Panc1 (cell line): ENCODE data around the gene TMEM236. TPM values are rescaled to one million over a fixed set of nuclear protein-coding genes. Genes with fewer than 3 reads are reported as not detected.

ENCODE experiments used
- ATAC-seq: fragments of 200-7000 bp; cut with Tn5 transposase; 2 replicates; pipeline ENCODE4 v1.9.1; 2020; ENCODE audit warnings: mild to moderate bottlenecking, moderate library complexity
- BruUV-seq: library from RNA; stranded (reverse); fragments of 400-500 nt; replicated peaks from 2 replicates; lab custom pipeline; 2021; lab: Mats Ljungman, UMichigan
- CTCF ChIA-PET: fragments of 300-600 bp; sonication (Branson Sonifier 250); formaldehyde crosslinking; loops from one replicate; lab custom pipeline; 2022; ENCODE audit warnings: antibody characterized with exemption; lab: Charles Lee
- POLR2A ChIA-PET: fragments of 300-600 bp; sonication (Branson Sonifier 250); formaldehyde crosslinking; loops from one replicate; lab custom pipeline; 2022; ENCODE audit warnings: antibody characterized with exemption; lab: Charles Lee
- DNase-seq: peaks from one replicate; pipeline ENCODE4 v3.0.0-alpha.2; 2010; ENCODE audit warnings: low read depth, low spot score
- H3K27ac ChIP-seq: 2 replicates; pipeline ENCODE4 v1.5.1; 2011; ENCODE audit warnings: mild to moderate bottlenecking, low read length, inconsistent platforms
- H3K27me3 ChIP-seq: fragments of 200-500 bp; sonication (Bioruptor generic); 2 replicates; pipeline ENCODE4 v1.6.0; 2014; ENCODE audit warnings: low read length, inconsistent platforms; ENCODE audit not compliant: control insufficient read depth, insufficient read depth
- H3K36me3 ChIP-seq: fragments of 200-500 bp; sonication (Bioruptor generic); 2 replicates; pipeline ENCODE4 v1.5.1; 2014; ENCODE audit warnings: inconsistent platforms, mild to moderate bottlenecking, low read length, moderate library complexity; ENCODE audit not compliant: control insufficient read depth, insufficient read depth
- H3K4me1 ChIP-seq: 2 replicates; pipeline ENCODE4 v1.5.1; 2011; ENCODE audit warnings: inconsistent platforms, mild to moderate bottlenecking, low read length, moderate library complexity; ENCODE audit not compliant: control insufficient read depth, insufficient read depth
- H3K4me3 ChIP-seq, 2 experiments: 2 replicates each; pipeline ENCODE4 v1.5.1; 2011 to 2012; ENCODE audit warnings: low read depth in 2 of 2, low read length in 2 of 2, mild to moderate bottlenecking in 2 of 2, inconsistent platforms in 1 of 2, moderate library complexity in 1 of 2
- H3K9me3 ChIP-seq: fragments of 200-500 bp; sonication (Bioruptor generic); 2 replicates; pipeline ENCODE4 v1.5.1; 2014; ENCODE audit warnings: low read depth, mild to moderate bottlenecking, inconsistent platforms, low read length, moderate library complexity; ENCODE audit not compliant: control insufficient read depth, insufficient read depth
- POLR2AphosphoS5 ChIP-seq: IDR thresholded peaks from 2 replicates; pipeline ENCODE4 v1.6.1; 2012; ENCODE audit warnings: mild to moderate bottlenecking, low read depth, low read length, moderate library complexity
- SIN3A ChIP-seq: IDR thresholded peaks from 2 replicates; pipeline ENCODE4 v1.6.1; 2012; ENCODE audit warnings: low read depth, mild to moderate bottlenecking, low read length, moderate library complexity, borderline replicate concordance; ENCODE audit not compliant: insufficient read depth
- TCF7L2 ChIP-seq: IDR thresholded peaks from 2 replicates; pipeline ENCODE4 v1.6.1; 2011; ENCODE audit warnings: mild to moderate bottlenecking, low read depth, low read length, inconsistent platforms
- in situ Hi-C: cut with HindIII; loops from 2 replicates; pipeline ENCODE4 v1.10.0; 2016; ENCODE audit warnings: low sequenced_read_pairs, low pct_unique_long_range_greater_than_20kb
- intact Hi-C: fragments of 100-400 bp; cut with micrococcal nuclease; formaldehyde crosslinking; loops from one replicate; pipeline ENCODE4 v1.10.0; 2022; ENCODE audit not compliant: unreplicated experiment
- total RNA-seq: library from RNA; stranded (reverse); gene quantifications from one replicate; pipeline ENCODE4 v1.2.1, GENCODE V29; 2021; ENCODE audit not compliant: unreplicated experiment
- TF ChIP-seq, protein P1 (sequence below): fragments of 450-650 bp; IDR thresholded peaks from 2 replicates; pipeline ENCODE4 v1.5.1; 2017; ENCODE audit warnings: mild to moderate bottlenecking
- TF ChIP-seq, protein P2 (sequence below), 2 experiments: IDR thresholded peaks; 2 replicates each; pipeline ENCODE4 v1.6.1; 2011 to 2012; ENCODE audit warnings: low read depth in 2 of 2, control low read depth in 1 of 2, low read length in 1 of 2, mild to moderate bottlenecking in 1 of 2, moderate library complexity in 1 of 2; ENCODE audit not compliant: insufficient read depth in 1 of 2

The TMEM236 gene
- total RNA-seq, 1 experiment from 2014 or later: 0.05 TPM

DNA sequence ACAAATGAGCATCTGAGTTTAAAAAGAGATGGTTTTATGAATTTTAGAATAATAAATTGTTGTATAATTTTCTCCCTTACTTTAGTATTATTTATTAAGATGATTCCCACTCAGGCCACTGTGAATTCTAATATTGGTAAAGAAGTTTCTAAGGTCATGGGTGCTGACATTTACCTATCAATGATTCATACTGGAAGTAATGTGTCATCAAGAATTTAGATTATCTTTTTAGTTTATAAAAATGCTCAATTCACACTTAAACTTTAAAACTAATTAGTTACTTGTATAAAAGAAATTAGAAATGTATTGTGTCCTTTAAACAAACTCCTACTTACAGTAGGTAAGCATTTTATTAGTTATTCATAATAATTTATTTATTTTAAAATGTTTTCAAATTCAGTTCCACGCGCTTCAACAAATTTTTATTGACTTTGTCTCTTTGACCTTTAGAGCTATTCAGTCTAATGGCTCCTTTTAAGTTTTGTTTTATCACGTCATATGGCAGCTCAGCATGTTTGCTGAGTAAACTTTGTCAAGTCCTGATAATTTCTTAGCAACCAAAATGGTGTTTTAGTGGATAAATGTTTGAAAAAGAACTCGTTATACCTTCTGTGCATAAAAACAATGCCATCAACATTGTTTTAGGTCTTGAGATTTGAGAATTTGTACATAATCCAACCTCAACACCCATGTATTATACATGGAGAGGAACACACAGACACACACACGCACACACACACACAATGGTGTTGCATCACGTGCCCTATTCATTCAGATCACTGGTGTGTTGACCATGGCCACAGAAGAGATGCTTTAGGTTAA lies 42.0 kb downstream of the TMEM236 start:
- Histone ChIP-seq H3K27me3 (no peaks in the 10 kb centered on the region), H3K4me3 (no peak overlapping the region), H3K27ac (no peak overlapping the region), H3K4me1 (peaks cover 8% of the 10 kb centered on the region), H3K9me3 (no peaks in the 10 kb centered on the region), H3K36me3 (no peaks in the 10 kb centered on the region)
- TF ChIP-seq TCF7L2 (no peak), SIN3A (no peak), POLR2AphosphoS5 (no peak)
- TF ChIP-seq, protein P1, sequence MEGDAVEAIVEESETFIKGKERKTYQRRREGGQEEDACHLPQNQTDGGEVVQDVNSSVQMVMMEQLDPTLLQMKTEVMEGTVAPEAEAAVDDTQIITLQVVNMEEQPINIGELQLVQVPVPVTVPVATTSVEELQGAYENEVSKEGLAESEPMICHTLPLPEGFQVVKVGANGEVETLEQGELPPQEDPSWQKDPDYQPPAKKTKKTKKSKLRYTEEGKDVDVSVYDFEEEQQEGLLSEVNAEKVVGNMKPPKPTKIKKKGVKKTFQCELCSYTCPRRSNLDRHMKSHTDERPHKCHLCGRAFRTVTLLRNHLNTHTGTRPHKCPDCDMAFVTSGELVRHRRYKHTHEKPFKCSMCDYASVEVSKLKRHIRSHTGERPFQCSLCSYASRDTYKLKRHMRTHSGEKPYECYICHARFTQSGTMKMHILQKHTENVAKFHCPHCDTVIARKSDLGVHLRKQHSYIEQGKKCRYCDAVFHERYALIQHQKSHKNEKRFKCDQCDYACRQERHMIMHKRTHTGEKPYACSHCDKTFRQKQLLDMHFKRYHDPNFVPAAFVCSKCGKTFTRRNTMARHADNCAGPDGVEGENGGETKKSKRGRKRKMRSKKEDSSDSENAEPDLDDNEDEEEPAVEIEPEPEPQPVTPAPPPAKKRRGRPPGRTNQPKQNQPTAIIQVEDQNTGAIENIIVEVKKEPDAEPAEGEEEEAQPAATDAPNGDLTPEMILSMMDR: no peak
- TF ChIP-seq, protein P2, sequence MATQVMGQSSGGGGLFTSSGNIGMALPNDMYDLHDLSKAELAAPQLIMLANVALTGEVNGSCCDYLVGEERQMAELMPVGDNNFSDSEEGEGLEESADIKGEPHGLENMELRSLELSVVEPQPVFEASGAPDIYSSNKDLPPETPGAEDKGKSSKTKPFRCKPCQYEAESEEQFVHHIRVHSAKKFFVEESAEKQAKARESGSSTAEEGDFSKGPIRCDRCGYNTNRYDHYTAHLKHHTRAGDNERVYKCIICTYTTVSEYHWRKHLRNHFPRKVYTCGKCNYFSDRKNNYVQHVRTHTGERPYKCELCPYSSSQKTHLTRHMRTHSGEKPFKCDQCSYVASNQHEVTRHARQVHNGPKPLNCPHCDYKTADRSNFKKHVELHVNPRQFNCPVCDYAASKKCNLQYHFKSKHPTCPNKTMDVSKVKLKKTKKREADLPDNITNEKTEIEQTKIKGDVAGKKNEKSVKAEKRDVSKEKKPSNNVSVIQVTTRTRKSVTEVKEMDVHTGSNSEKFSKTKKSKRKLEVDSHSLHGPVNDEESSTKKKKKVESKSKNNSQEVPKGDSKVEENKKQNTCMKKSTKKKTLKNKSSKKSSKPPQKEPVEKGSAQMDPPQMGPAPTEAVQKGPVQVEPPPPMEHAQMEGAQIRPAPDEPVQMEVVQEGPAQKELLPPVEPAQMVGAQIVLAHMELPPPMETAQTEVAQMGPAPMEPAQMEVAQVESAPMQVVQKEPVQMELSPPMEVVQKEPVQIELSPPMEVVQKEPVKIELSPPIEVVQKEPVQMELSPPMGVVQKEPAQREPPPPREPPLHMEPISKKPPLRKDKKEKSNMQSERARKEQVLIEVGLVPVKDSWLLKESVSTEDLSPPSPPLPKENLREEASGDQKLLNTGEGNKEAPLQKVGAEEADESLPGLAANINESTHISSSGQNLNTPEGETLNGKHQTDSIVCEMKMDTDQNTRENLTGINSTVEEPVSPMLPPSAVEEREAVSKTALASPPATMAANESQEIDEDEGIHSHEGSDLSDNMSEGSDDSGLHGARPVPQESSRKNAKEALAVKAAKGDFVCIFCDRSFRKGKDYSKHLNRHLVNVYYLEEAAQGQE (IDR thresholded peaks at IDR 0.05; ENCODE audit: insufficient read depth in 1 of 2, low read depth in 2 of 2, low read length in 1 of 2): no peak
- no TSS peak for BruUV-seq
- no peak for DNase-seq
- intact Hi-C loops (no loop called here), in situ Hi-C loops (no loop called here)
- CTCF ChIA-PET: no interaction called here
- ATAC-seq: no peak
- POLR2A ChIA-PET: no interaction called here

DNA sequence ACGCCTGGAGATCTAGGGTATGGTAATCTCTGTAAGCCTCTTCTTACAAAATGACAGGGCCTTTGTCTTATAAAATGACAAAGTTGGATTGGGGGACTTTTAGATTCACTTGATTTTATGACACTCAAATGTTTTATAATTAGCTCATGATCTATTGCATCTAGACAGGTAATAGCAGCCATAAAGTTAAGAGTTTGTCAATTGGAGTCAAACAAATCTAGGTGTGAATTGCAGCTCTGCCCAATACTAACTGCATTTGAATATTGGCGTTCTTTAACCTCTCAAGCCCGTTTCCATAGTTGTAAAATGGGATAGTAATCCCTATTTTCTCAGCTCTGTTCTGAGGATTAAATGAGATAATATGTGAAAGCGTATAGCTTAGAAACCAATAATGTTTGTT lies 43.1 kb downstream of the TMEM236 start:
- no peak for ATAC-seq

More for the DNA sequence above, 43.1 kb downstream of the TMEM236 start:
- no peak for DNase-seq
- CTCF ChIA-PET: no interaction called here
- intact Hi-C loops: no loop called here
- POLR2A ChIA-PET: no interaction called here
- Histone ChIP-seq H3K36me3 (no peaks in the 10 kb centered on the region), H3K4me1 (peaks cover 7% of the 10 kb centered on the region; the same call in 1 of the 2 replicates), H3K9me3 (no peaks in the 10 kb centered on the region), H3K4me3 (no peak overlapping the region), H3K27me3 (no peaks in the 10 kb centered on the region), H3K27ac (no peak overlapping the region)
- no peak for TF ChIP-seq POLR2AphosphoS5
- TF ChIP-seq, protein P1: no peak
- TF ChIP-seq, protein P2 (IDR thresholded peaks at IDR 0.05; ENCODE audit: insufficient read depth in 1 of 2, low read depth in 2 of 2, low read length in 1 of 2): no peak
- TF ChIP-seq TCF7L2: no peak
- TF ChIP-seq SIN3A: no peak
- in situ Hi-C loops: no loop called here
- BruUV-seq: no TSS peak
